Measurements from ENCODE around the gene FAM9A. TPM values are rescaled to one million over a fixed set of nuclear protein-coding genes. Genes with fewer than 3 reads are reported as not detected.

Gene FAM9A
- total RNA-seq, 1 experiment from 2014 or later = not detected

DNA sequence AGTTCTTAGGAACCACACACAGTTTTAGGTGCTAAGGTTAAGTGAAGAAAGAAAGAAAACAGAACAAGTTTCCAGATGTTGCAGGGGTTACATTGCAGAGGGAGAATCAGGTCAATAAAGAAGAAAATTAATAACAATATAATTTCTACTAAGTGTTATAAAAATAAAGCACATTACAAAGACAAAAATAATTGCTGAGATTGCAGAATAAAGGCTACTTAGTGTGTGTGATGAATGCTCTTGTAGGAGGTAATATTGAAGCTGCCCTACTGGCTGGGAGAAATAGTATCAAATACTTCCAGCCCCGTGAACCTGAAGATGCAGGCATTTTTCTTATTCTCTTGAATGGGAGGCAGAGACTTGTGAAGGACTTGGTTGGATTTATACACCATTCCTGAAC is 33.2 kb upstream of the FAM9A start:
- intact Hi-C loops (cut with micrococcal nuclease; ENCODE audit: unreplicated experiment) = no loop called here
- no peak for DNase-seq (ENCODE audit: low spot score)
- H3K27ac ChIP-seq (ENCODE audit: low read depth, low read length, poor library complexity, severe bottlenecking) = no peak overlapping the region
- ChIA-PET POLR2A (ENCODE audit: low non-redundant PET) (no interaction called here), CTCF (no interaction called here)
- no peaks in the 10 kb centered on the region for H3K4me1 ChIP-seq (ENCODE audit: insufficient read depth, low read length, poor library complexity, severe bottlenecking)
- H3K36me3 ChIP-seq (ENCODE audit: insufficient read depth, low read length, poor library complexity, severe bottlenecking) = no peaks in the 10 kb centered on the region
- TF ChIP-seq, protein P1, sequence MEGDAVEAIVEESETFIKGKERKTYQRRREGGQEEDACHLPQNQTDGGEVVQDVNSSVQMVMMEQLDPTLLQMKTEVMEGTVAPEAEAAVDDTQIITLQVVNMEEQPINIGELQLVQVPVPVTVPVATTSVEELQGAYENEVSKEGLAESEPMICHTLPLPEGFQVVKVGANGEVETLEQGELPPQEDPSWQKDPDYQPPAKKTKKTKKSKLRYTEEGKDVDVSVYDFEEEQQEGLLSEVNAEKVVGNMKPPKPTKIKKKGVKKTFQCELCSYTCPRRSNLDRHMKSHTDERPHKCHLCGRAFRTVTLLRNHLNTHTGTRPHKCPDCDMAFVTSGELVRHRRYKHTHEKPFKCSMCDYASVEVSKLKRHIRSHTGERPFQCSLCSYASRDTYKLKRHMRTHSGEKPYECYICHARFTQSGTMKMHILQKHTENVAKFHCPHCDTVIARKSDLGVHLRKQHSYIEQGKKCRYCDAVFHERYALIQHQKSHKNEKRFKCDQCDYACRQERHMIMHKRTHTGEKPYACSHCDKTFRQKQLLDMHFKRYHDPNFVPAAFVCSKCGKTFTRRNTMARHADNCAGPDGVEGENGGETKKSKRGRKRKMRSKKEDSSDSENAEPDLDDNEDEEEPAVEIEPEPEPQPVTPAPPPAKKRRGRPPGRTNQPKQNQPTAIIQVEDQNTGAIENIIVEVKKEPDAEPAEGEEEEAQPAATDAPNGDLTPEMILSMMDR (conservative IDR thresholded peaks at IDR 0.05; ENCODE audit: low read depth, low read length) = no peak
- no peak for TF ChIP-seq EZH2 (IDR thresholded peaks at IDR 0.05; ENCODE audit: borderline replicate concordance, low read depth, low read length, poor library complexity, severe bottlenecking)
- H3K9me3 ChIP-seq (ENCODE audit: low read depth, low read length, poor library complexity, severe bottlenecking) = no peaks in the 10 kb centered on the region
- peaks cover 13% of the 10 kb centered on the region for H3K27me3 ChIP-seq (replicated peaks; ENCODE audit: insufficient read depth, low read depth, low read length, poor library complexity)
- no TSS peak for BruUV-seq (replicated peaks)
- no peak overlapping the region for H3K4me3 ChIP-seq (ENCODE audit: low read depth, low read length, poor library complexity, severe bottlenecking)

DNA sequence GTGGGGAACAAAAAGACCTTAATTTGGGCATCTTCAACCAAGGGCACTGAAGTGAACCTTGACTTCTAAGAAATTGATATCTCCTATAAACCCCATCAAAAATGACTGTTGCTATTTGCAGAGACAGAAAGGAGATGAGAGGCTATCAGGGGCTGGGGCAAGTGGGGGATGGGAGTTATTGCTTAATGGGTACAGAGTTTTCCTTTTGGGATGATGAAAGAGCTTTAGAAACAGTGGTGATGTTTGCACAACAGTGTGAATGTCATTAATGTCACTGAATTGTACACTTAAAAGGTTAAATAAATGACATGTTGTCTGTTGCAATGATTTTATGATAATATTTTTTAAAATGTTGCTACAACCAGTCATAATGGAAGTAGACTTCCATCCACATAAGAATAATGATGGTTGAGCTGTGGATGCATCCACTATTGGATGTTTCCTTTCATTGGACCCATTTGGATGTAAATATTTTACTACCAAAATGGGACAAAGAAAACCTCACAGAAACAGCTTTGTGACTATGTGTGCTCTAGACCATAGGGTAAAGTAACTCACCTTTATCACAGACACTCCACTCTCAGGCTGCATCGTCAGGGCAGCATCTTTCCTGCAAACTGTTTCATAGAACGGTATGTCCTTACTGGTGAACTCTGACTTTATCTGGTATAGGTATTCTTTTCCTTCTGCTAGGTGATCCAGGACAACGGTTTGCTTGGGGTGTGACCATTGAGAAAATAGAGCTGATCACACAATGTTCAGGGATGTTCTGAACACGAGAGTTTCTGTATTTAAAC is 31.6 kb upstream of the FAM9A start:
- POLR2A ChIA-PET (ENCODE audit: low non-redundant PET) = no interaction called here
- intact Hi-C loops (cut with micrococcal nuclease; ENCODE audit: unreplicated experiment) = no loop called here
- no peaks in the 10 kb centered on the region for H3K4me1 ChIP-seq (ENCODE audit: insufficient read depth, low read length, poor library complexity, severe bottlenecking)
- no TSS peak for BruUV-seq (replicated peaks)
- no peaks in the 10 kb centered on the region for H3K36me3 ChIP-seq (ENCODE audit: insufficient read depth, low read length, poor library complexity, severe bottlenecking)
- peaks cover 25% of the 10 kb centered on the region for H3K27me3 ChIP-seq (replicated peaks; ENCODE audit: insufficient read depth, low read depth, low read length, poor library complexity)
- DNase-seq (ENCODE audit: low spot score) = no peak
- TF ChIP-seq, protein P1 (conservative IDR thresholded peaks at IDR 0.05; ENCODE audit: low read depth, low read length) = no peak
- TF ChIP-seq EZH2 (IDR thresholded peaks at IDR 0.05; ENCODE audit: borderline replicate concordance, low read depth, low read length, poor library complexity, severe bottlenecking) = no peak
- no peaks in the 10 kb centered on the region for H3K9me3 ChIP-seq (ENCODE audit: low read depth, low read length, poor library complexity, severe bottlenecking)
- no peak overlapping the region for H3K4me3 ChIP-seq (ENCODE audit: low read depth, low read length, poor library complexity, severe bottlenecking)
- CTCF ChIA-PET = interaction anchor here (0.5 kb wide), 1 partner anchor 82 kb away, joined by 7 read pairs; no protein-coding TSS in a partner anchor
- H3K27ac ChIP-seq (ENCODE audit: low read depth, low read length, poor library complexity, severe bottlenecking) = no peak overlapping the region

DNA sequence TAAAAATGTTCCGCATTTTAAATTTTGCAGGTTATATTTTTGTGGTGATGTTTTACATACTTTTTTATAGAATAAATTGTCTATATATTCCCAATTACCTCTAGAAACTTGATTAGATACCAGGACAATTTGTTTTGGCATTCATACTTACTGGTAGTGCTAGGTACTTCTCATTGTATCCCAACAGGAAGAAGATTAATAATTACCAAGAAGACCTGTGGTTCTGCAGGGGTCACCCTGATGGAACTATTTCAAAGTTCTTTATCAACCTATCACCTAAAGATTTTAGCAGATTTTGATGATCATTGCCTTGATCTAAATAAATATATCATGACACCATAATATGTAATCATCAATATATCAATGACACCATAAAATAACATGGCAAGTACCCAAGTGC is 22.5 kb upstream of the FAM9A start:
- no TSS peak for BruUV-seq (replicated peaks)
- POLR2A ChIA-PET (ENCODE audit: low non-redundant PET) = no interaction called here

More for the DNA sequence above, 22.5 kb upstream of the FAM9A start:
- Histone ChIP-seq H3K4me3 (ENCODE audit: low read depth, low read length, poor library complexity, severe bottlenecking) (no peak overlapping the region), H3K27me3 (replicated peaks; ENCODE audit: insufficient read depth, low read depth, low read length, poor library complexity) (peaks cover 12% of the 10 kb centered on the region), H3K4me1 (ENCODE audit: insufficient read depth, low read length, poor library complexity, severe bottlenecking) (no peaks in the 10 kb centered on the region), H3K36me3 (ENCODE audit: insufficient read depth, low read length, poor library complexity, severe bottlenecking) (no peaks in the 10 kb centered on the region), H3K9me3 (ENCODE audit: low read depth, low read length, poor library complexity, severe bottlenecking) (no peaks in the 10 kb centered on the region), H3K27ac (ENCODE audit: low read depth, low read length, poor library complexity, severe bottlenecking) (no peak overlapping the region)
- DNase-seq (ENCODE audit: low spot score) = no peak
- TF ChIP-seq, protein P1 (conservative IDR thresholded peaks at IDR 0.05; ENCODE audit: low read depth, low read length) = no peak
- TF ChIP-seq EZH2 (IDR thresholded peaks at IDR 0.05; ENCODE audit: borderline replicate concordance, low read depth, low read length, poor library complexity, severe bottlenecking) = no peak
- CTCF ChIA-PET = no interaction called here
- intact Hi-C loops (cut with micrococcal nuclease; ENCODE audit: unreplicated experiment) = no loop called here
